Gastrocnemius medialis (tissue), 4 donors: Measurements from ENCODE around the gene OR13G1. TPM values are rescaled to one million over a fixed set of nuclear protein-coding genes. Genes with fewer than 3 reads are reported as not detected.
"Not testable (repeated sequence)": the region's sequence is repeated elsewhere in the genome, so short reads cannot be mapped to it uniquely, and the experiment has no call there.

ENCODE experiments used
- ATAC-seq, 2 donors: fragments of 150-250 bp; one replicate each; pipeline ENCODE4 v1.9.1; 2016
- DNase-seq, 2 donors: peaks; one replicate each; pipeline ENCODE4 v3.0.0-alpha.2; 2019
- H3K27ac ChIP-seq, 4 donors: fragments of 200-600 bp; sonication (generic); 1 replicate in 1 of 4; 2 replicates in 3 of 4; pipeline ENCODE4 v1.5.1; 2016 to 2018; ENCODE audit warnings: mild to moderate bottlenecking in 2 of 4, moderate library complexity in 1 of 4
- H3K27me3 ChIP-seq, 3 donors: fragments of 200-600 bp; sonication (generic) in 2 of 3; 1 replicate in 1 of 3; 2 replicates in 2 of 3; pipeline versions ENCODE4 v1.5.1 to v1.6.0; 2016 to 2019; ENCODE audit warnings: mild to moderate bottlenecking in 1 of 3, moderate library complexity in 1 of 3
- H3K36me3 ChIP-seq, 2 donors: fragments of 200-600 bp; sonication (generic) in 1 of 2; one replicate each; pipeline ENCODE4 v1.5.1; 2017 to 2018
- H3K4me1 ChIP-seq, 2 donors: fragments of 200-600 bp; sonication (generic) in 1 of 2; one replicate each; pipeline ENCODE4 v1.5.1; 2016 to 2017; ENCODE audit warnings: mild to moderate bottlenecking in 2 of 2
- H3K4me3 ChIP-seq, 4 donors: fragments of 200-600 bp; sonication (generic) in 3 of 4; 1 replicate in 1 of 4; 2 replicates in 3 of 4; pipeline ENCODE4 v1.5.1; 2016 to 2019; ENCODE audit warnings: mild to moderate bottlenecking in 2 of 4
- H3K9me3 ChIP-seq, 3 donors: fragments of 200-600 bp; sonication (generic) in 2 of 3; 1 replicate in 1 of 3; 2 replicates in 2 of 3; pipeline ENCODE4 v1.5.1; 2016 to 2019
- POLR2A ChIP-seq, 2 donors: fragments of 450-650 bp; IDR thresholded peaks; one replicate each; pipeline ENCODE4 v1.6.1; 2017; ENCODE audit warnings: antibody characterized with exemption in 2 of 2, mild to moderate bottlenecking in 2 of 2, moderate library complexity in 2 of 2
- in situ Hi-C, 4 donors: fragments of 200-750 bp; cut with MboI; loops; one replicate each; pipeline versions ENCODE4 v1.15.0 to v1.8.0; 2017; ENCODE audit warnings: low sequenced_read_pairs in 4 of 4
- intact Hi-C: fragments of 100-400 bp; cut with DNase I; formaldehyde crosslinking; loops from one replicate; pipeline ENCODE4 v1.15.1; 2023; ENCODE audit warnings: low total_unique reads
- total RNA-seq, 4 donors: library from RNA; depleted of rRNA; stranded (reverse); fragments of >200 nt; gene quantifications; one replicate each; pipeline versions ENCODE4 v1.1.0 to v1.2.3, GENCODE V29; 2016
- TF ChIP-seq, protein P1 (sequence below), 5 experiments: fragments of 450-650 bp in 3 of 5; fragments of 200-600 bp in 2 of 5; sonication (generic) in 2 of 5; IDR thresholded peaks in 4 of 5; conservative IDR thresholded peaks in 1 of 5; 1 replicate in 4 of 5; 2 replicates in 1 of 5; pipeline ENCODE4 v1.5.1; 2016 to 2019; ENCODE audit warnings: antibody characterized with exemption in 5 of 5, mild to moderate bottlenecking in 3 of 5, moderate library complexity in 3 of 5

OR13G1 gene, protein sequence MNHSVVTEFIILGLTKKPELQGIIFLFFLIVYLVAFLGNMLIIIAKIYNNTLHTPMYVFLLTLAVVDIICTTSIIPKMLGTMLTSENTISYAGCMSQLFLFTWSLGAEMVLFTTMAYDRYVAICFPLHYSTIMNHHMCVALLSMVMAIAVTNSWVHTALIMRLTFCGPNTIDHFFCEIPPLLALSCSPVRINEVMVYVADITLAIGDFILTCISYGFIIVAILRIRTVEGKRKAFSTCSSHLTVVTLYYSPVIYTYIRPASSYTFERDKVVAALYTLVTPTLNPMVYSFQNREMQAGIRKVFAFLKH
- not detected for total RNA-seq

DNA sequence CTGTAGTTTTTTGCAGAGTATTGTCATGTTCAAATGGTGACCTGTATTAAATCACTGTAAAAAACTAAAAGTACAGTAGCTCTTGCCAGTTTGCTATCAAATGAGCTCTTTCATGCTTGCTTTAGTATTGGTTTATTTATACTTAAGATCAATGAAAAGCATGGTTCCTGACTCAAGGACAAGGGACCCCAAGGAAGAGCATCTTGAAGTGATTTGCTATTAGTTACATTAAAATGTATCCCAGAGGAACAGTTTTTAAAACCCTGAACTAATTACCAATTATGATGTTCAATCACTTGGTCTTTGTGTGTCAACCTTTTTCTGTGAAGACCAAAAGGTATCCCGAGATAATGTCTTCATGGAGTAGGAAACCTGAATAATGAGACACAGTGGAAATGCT is at the start of gene OR13G1:
Gene OR13G1, minus strand, starts transcription at position 101 of the 400 bp plus-strand sequence. CDS start 6,698 bp downstream, outside the sequence.
- TF ChIP-seq, protein P1, sequence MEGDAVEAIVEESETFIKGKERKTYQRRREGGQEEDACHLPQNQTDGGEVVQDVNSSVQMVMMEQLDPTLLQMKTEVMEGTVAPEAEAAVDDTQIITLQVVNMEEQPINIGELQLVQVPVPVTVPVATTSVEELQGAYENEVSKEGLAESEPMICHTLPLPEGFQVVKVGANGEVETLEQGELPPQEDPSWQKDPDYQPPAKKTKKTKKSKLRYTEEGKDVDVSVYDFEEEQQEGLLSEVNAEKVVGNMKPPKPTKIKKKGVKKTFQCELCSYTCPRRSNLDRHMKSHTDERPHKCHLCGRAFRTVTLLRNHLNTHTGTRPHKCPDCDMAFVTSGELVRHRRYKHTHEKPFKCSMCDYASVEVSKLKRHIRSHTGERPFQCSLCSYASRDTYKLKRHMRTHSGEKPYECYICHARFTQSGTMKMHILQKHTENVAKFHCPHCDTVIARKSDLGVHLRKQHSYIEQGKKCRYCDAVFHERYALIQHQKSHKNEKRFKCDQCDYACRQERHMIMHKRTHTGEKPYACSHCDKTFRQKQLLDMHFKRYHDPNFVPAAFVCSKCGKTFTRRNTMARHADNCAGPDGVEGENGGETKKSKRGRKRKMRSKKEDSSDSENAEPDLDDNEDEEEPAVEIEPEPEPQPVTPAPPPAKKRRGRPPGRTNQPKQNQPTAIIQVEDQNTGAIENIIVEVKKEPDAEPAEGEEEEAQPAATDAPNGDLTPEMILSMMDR (IDR thresholded peaks at IDR 0.05 in 4 of 5, conservative IDR thresholded peaks at IDR 0.05 in 1 of 5), result no peak
- TF ChIP-seq POLR2A (IDR thresholded peaks at IDR 0.05), result no peak
- no peaks in the 10 kb centered on the region for H3K4me1 ChIP-seq
- no peak within 1 kb of the TSS for H3K4me3 ChIP-seq
- DNase-seq (no peak), ATAC-seq (no peak)
- H3K27ac ChIP-seq, result no peak within 1 kb of the TSS
- in situ Hi-C loops, result no loop called here
- H3K9me3 ChIP-seq, result no peaks in the 10 kb centered on the region
- no peaks in the 10 kb centered on the region for H3K36me3 ChIP-seq
- intact Hi-C loops, result no loop called here
- no peaks in the 10 kb centered on the region for H3K27me3 ChIP-seq

DNA sequence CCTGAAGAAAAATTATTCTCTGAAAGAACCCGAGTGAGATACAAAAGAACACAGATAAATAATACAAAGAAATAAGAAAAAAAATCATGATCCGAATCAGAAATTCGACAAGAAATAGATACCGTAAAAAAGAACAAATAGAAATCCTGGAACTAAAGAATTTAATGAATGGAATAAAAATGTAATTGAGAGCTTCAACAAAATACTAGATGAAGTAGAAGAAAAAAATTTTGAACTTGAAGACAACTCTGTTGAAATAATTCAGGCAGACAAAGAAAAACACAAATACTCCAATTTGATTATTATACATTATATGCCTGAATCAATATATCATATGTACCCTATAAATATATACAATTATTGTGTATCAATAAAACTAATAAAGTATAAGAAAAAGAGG is 41.7 kb upstream of the OR13G1 start:
- TF ChIP-seq, protein P1 (IDR thresholded peaks at IDR 0.05 in 4 of 5, conservative IDR thresholded peaks at IDR 0.05 in 1 of 5), result no peak
- no peak for TF ChIP-seq POLR2A (IDR thresholded peaks at IDR 0.05)
- Histone ChIP-seq H3K4me3 (no peak overlapping the region), H3K4me1 (no peaks in the 10 kb centered on the region), H3K27ac (no peak overlapping the region), H3K27me3 (no peaks in the 10 kb centered on the region), H3K36me3 (no peaks in the 10 kb centered on the region), H3K9me3 (no peaks in the 10 kb centered on the region)
- in situ Hi-C loops, result no loop called here
- DNase-seq, result no peak
- intact Hi-C loops, result no loop called here
- no peak for ATAC-seq

DNA sequence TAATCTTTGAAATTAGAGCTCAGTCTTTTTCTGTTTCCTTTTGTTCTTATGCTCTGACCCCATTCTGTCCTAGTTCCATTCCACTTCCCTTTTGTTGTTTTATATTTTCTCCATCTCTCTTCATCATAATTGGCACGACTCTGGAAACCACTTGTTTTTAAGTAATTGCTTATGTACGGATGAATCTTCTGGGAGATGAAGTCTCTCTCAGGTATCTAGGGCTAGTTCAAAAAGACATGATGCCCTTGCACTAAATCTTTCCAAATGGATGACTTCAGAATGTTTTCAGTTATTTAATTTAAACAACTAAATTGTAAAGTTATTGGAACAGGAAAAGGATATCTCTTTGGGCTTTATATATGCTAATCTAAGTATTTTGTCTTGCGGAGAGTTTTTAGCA is 37.0 kb upstream of the OR13G1 start, which contains the start of gene OR6F1:
Gene OR6F1, minus strand, starts transcription at position 101 of the 400 bp plus-strand sequence. CDS start 3,891 bp downstream, outside the sequence.
- H3K27me3 ChIP-seq, result no peaks in the 10 kb centered on the region
- intact Hi-C loops (no loop called here), in situ Hi-C loops (no loop called here)
- no peaks in the 10 kb centered on the region for H3K4me1 ChIP-seq
- H3K4me3 ChIP-seq, result no peak within 1 kb of the TSS
- no peak within 1 kb of the TSS for H3K27ac ChIP-seq
- ATAC-seq (no peak), DNase-seq (no peak)
- H3K36me3 ChIP-seq, result no peaks in the 10 kb centered on the region
- no peak for TF ChIP-seq POLR2A (IDR thresholded peaks at IDR 0.05)
- TF ChIP-seq, protein P1 (IDR thresholded peaks at IDR 0.05 in 4 of 5, conservative IDR thresholded peaks at IDR 0.05 in 1 of 5), result no peak
- H3K9me3 ChIP-seq, result no peaks in the 10 kb centered on the region

DNA sequence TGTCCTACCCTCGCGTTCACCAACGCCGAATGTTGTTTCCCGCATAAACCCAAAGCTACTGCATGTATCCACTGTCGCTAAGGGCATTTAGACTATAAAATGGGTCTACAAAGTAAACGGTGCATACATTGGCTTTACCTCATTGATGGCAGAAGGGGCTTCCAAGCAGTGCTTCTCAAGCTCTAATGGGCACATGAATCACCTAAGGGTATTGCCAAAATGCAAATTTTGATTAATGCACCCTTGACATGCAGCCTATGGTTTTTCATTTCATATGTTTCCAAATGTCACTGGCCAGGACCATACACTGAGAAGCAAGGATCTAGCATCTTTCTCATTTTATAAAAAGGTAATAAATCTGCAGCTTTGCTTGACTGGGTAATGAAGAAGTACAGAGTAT is 34.2 kb upstream of the OR13G1 start:
- intact Hi-C loops, result no loop called here
- Histone ChIP-seq H3K4me3 (no peak overlapping the region), H3K27ac (no peak overlapping the region), H3K4me1 (no peaks in the 10 kb centered on the region), H3K36me3 (no peaks in the 10 kb centered on the region), H3K27me3 (no peaks in the 10 kb centered on the region), H3K9me3 (no peaks in the 10 kb centered on the region)
- in situ Hi-C loops, result no loop called here
- TF ChIP-seq, protein P1 (IDR thresholded peaks at IDR 0.05 in 4 of 5, conservative IDR thresholded peaks at IDR 0.05 in 1 of 5), result no peak
- no peak for TF ChIP-seq POLR2A (IDR thresholded peaks at IDR 0.05)
- DNase-seq (no peak), ATAC-seq (no peak)

DNA sequence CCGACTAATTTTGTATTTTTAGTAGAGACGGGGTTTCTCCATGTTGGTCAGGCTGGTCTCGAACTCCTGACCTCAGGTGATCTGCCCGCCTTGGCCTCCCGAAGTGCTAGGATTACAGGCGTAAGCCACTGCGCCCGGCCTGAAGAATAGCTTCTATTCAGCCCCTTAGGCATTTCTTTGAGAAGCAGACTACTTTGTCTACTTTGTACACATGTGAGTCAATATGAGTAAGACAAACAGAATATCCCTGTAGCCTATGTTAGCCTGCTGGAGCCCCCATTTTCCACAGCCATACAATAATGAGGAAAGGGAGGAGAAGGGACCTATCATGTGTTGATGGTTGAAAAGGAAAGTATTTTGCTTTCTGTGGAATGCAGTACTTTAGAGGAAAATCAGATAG is 31.1 kb upstream of the OR13G1 start:
- H3K27ac ChIP-seq, ATAC-seq, H3K4me1 ChIP-seq, intact Hi-C loops, in situ Hi-C loops, H3K36me3 ChIP-seq, H3K4me3 ChIP-seq, DNase-seq, H3K9me3 ChIP-seq, H3K27me3 ChIP-seq: not testable (repeated sequence)
